GM23338 (cell line): Measurements from ENCODE around the gene TRIO.

Experiments
- CREB1 ChIP-seq: fragments of 250-450 bp; sonication (Bioruptor Pico); IDR thresholded peaks from 2 replicates; pipeline ENCODE4 v1.5.0; 2020; ENCODE audit warnings: low read depth, mild to moderate bottlenecking, moderate library complexity
- ETS1 ChIP-seq: IDR thresholded peaks from 2 replicates; pipeline ENCODE4 v1.6.1; 2016; ENCODE audit warnings: antibody characterized with exemption
- EZH2 ChIP-seq: fragments of 200-600 bp; sonication (generic); IDR thresholded peaks from one replicate; pipeline ENCODE4 v1.8.0; 2017; ENCODE audit warnings: antibody characterized with exemption, mild to moderate bottlenecking, low read depth; ENCODE audit not compliant: unreplicated experiment
- JUNB ChIP-seq: IDR thresholded peaks from one replicate; pipeline ENCODE4 v1.6.1; 2016; ENCODE audit warnings: antibody characterized with exemption; ENCODE audit not compliant: unreplicated experiment
- NANOG ChIP-seq: IDR thresholded peaks from 2 replicates; pipeline ENCODE4 v1.6.1; 2016; ENCODE audit warnings: antibody characterized with exemption, borderline replicate concordance
- POLR2AphosphoS5 ChIP-seq: IDR thresholded peaks from 2 replicates; pipeline ENCODE4 v1.6.1; 2016; ENCODE audit warnings: antibody characterized with exemption, low read depth
- REST ChIP-seq: IDR thresholded peaks from one replicate; pipeline ENCODE4 v1.6.1; 2018; ENCODE audit warnings: antibody characterized with exemption; ENCODE audit not compliant: unreplicated experiment
- ZNF114 ChIP-seq: fragments of 250-450 bp; sonication (Bioruptor Pico); IDR thresholded peaks from 2 replicates; pipeline ENCODE4 v1.5.0; 2020; ENCODE audit warnings: mild to moderate bottlenecking, moderate library complexity
- ZNF331 ChIP-seq: fragments of 250-450 bp; sonication (Bioruptor Pico); IDR thresholded peaks from 2 replicates; pipeline ENCODE4 v1.5.0; 2020; ENCODE audit warnings: low read depth, mild to moderate bottlenecking, moderate library complexity
- TF ChIP-seq, protein P1 (sequence below), 2 experiments: fragments of 200-600 bp in 1 of 2; sonication (generic) in 1 of 2; conservative IDR thresholded peaks; 2 replicates each; pipeline versions ENCODE4 v1.5.1 to v1.6.1; 2016 to 2017; ENCODE audit warnings: antibody characterized with exemption in 2 of 2, low read depth in 2 of 2, mild to moderate bottlenecking in 2 of 2, moderate library complexity in 1 of 2

DNA sequence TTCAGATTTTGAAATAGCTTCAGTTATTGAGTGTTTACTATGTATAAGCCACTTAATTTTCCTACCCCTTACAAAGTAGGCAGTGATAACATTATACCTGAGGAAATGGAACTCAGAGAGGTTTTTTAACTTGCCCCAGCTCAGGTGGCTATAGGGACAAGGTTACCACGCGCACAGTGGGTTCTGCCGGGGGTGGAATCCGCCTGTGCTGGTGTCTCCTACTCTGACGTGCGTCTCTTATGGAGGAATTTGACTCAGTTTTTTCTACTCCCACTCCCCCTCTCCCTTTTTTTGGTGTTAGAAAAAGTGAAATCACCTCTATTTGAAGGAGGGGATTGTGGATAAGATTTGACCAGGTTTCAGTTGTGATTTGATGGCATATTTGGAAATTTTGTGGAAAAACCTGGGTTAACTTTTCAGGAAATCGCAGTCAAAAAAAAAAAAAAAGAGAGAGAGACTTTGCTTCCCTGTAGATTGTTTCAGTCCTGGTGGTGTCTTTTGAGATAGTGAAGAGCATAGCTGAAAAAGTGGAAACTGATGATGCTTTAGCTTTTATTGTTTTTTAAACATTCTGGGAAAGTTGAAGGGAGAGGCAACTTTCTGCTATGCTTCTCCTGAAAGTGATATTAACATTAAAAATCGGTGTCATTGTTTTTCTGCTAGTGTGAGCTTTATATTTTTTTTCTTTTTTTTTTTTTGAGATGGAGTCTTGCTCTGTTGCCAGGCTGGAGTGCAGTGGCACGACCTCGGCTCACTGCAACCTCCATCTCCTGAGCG is 15.9 kb downstream of the TRIO start:
- TF ChIP-seq POLR2AphosphoS5 (no peak), EZH2 (no peak), NANOG (no peak), CREB1 (CRISPR knock-in tag) (no peak), REST (no peak), JUNB (no peak), ZNF331 (CRISPR knock-in tag) (no peak), ETS1 (no peak), ZNF114 (CRISPR knock-in tag) (no peak)
- TF ChIP-seq, protein P1, sequence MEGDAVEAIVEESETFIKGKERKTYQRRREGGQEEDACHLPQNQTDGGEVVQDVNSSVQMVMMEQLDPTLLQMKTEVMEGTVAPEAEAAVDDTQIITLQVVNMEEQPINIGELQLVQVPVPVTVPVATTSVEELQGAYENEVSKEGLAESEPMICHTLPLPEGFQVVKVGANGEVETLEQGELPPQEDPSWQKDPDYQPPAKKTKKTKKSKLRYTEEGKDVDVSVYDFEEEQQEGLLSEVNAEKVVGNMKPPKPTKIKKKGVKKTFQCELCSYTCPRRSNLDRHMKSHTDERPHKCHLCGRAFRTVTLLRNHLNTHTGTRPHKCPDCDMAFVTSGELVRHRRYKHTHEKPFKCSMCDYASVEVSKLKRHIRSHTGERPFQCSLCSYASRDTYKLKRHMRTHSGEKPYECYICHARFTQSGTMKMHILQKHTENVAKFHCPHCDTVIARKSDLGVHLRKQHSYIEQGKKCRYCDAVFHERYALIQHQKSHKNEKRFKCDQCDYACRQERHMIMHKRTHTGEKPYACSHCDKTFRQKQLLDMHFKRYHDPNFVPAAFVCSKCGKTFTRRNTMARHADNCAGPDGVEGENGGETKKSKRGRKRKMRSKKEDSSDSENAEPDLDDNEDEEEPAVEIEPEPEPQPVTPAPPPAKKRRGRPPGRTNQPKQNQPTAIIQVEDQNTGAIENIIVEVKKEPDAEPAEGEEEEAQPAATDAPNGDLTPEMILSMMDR (conservative IDR thresholded peaks at IDR 0.05; ENCODE audit: low read depth in 2 of 2): no peak
